NCI-H1048 (cell line): Measurements from ENCODE around the gene HOXD12.

Experiments
- DNase-seq: peaks from one replicate; lab custom pipeline; 2025; lab: John Stamatoyannopoulos, UW

Gene HOXD12

GRCh38 chr2:176147800-176148496 is 48.4 kb downstream of the HOXD12 start:
- no peak for DNase-seq

- no peak for DNase-seq
Measured at GRCh38 chr2:176148751-176149421, 49.3 kb downstream of the HOXD12 start.

GRCh38 chr2:176149481-176149938 is 49.9 kb downstream of the HOXD12 start:
- DNase-seq: no peak

GRCh38 chr2:176149939-176150583 is 50.5 kb downstream of the HOXD12 start:
- no peak for DNase-seq

- no peak for DNase-seq
Measured at GRCh38 chr2:176150584-176151441, 51.2 kb downstream of the HOXD12 start.

GRCh38 chr2:176151442-176152287 is 52.1 kb downstream of the HOXD12 start, which contains the start of gene HOXD4:
Gene HOXD4, plus strand, starts transcription at chr2:176151550. Its CDS starts 84 bp downstream, at chr2:176151634.
- no peak for DNase-seq
